Measurements from ENCODE around the gene MAPK8IP2. TPM values are rescaled to one million over a fixed set of nuclear protein-coding genes. Genes with fewer than 3 reads are reported as not detected.

MAPK8IP2 gene
- total and polyA plus RNA-seq, 2 of the 13 experiments (the other 11 are each of a cell fraction or from before 2014, with no cell fraction given) = 1.3 to 2.6 TPM

DNA sequence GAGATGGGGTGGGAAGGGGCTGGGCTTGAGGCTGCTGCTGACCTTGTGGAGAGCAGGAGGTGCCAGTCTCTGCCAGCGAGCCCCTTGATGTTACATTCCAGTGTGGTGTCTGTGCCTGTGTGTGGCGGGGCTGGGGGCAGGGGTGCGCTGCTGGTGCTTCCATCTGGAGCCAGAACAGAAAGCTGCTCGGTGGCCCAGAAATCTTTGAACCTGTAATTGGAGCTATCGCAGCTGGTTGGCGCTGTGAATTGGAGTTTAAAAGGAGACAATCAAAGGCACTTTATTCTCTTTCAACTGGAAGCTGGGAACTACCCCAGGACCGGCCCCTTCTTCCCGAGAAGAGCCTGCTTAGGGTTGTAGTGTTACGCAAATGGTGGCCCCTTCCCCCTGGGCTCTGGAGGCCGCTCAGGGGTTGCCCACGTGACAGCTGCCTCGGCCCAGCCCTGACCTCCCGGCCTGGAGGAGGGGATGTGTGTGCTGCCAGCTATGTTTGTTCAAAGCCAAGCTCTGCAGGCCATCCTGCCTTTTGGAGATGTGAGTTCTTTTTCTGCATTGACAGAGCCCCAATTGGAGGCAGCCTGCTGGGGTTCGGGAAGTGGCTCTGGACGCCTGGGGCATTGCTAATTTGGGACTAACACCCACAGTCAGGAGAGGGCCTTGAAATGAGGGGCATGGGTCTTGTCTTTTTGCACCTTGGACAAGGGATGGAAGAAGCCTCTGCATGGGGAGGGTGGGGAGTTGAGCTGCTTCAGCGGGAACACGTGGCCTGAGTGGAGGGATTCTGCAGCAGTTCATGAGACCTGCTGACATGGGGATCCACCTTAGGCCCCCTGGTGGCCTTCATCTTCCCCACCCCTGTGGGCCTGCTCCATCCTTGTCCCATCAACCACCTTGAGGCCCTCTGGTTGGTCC lies 41.4 kb downstream of the MAPK8IP2 start (continued):
- TF ChIP-seq, protein P1, sequence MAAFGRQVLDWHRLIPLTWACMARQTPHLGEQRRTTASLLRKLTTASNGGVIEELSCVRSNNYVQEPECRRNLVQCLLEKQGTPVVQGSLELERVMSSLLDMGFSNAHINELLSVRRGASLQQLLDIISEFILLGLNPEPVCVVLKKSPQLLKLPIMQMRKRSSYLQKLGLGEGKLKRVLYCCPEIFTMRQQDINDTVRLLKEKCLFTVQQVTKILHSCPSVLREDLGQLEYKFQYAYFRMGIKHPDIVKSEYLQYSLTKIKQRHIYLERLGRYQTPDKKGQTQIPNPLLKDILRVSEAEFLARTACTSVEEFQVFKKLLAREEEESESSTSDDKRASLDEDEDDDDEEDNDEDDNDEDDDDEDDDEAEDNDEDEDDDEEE (CRISPR knock-in tag; IDR thresholded peaks at IDR 0.05) = no peak
- peak; percentile 71; the same call in 1 of the 2 replicates for TF ChIP-seq DMAP1 (CRISPR knock-in tag; IDR thresholded peaks at IDR 0.05)
- no peak for TF ChIP-seq SSRP1 (CRISPR knock-in tag; IDR thresholded peaks at IDR 0.05)
- no peak for TF ChIP-seq KDM3A (CRISPR knock-in tag; IDR thresholded peaks at IDR 0.05; ENCODE audit: low read depth)
- TF ChIP-seq ZNF766 (CRISPR knock-in tag; IDR thresholded peaks at IDR 0.05; ENCODE audit: borderline replicate concordance) = peak; percentile 45; the same call in 1 of the 2 replicates
- peak; percentile 8; the same call in 1 of the 2 replicates for TF ChIP-seq GLI4 (CRISPR knock-in tag; IDR thresholded peaks at IDR 0.05; ENCODE audit: borderline replicate concordance)
- TF ChIP-seq ZNF333 (CRISPR knock-in tag; IDR thresholded peaks at IDR 0.05; ENCODE audit: borderline replicate concordance) = no peak
- TF ChIP-seq MBNL3 (CRISPR knock-in tag; conservative IDR thresholded peaks at IDR 0.05) = no peak
- TF ChIP-seq ZSCAN31 (CRISPR knock-in tag; IDR thresholded peaks at IDR 0.05; ENCODE audit: low read depth) = no peak; the same call in 1 of the 2 replicates
- no peak for TF ChIP-seq ZEB1 (IDR thresholded peaks at IDR 0.05; ENCODE audit: insufficient replicate concordance, low read depth)
- no peak for TF ChIP-seq JARID2 (CRISPR knock-in tag; IDR thresholded peaks at IDR 0.05; ENCODE audit: insufficient replicate concordance)
- peak; percentile 90 for TF ChIP-seq HNRNPL (IDR thresholded peaks at IDR 0.05; ENCODE audit: low read depth, low read length)
- TF ChIP-seq, protein P2, sequence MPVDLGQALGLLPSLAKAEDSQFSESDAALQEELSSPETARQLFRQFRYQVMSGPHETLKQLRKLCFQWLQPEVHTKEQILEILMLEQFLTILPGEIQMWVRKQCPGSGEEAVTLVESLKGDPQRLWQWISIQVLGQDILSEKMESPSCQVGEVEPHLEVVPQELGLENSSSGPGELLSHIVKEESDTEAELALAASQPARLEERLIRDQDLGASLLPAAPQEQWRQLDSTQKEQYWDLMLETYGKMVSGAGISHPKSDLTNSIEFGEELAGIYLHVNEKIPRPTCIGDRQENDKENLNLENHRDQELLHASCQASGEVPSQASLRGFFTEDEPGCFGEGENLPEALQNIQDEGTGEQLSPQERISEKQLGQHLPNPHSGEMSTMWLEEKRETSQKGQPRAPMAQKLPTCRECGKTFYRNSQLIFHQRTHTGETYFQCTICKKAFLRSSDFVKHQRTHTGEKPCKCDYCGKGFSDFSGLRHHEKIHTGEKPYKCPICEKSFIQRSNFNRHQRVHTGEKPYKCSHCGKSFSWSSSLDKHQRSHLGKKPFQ (CRISPR knock-in tag; IDR thresholded peaks at IDR 0.05; ENCODE audit: insufficient replicate concordance) = no peak
- no peak for TF ChIP-seq PRPF4 (IDR thresholded peaks at IDR 0.05; ENCODE audit: low read depth, low read length, poor library complexity, severe bottlenecking)
- no peak for TF ChIP-seq KAT2B (IDR thresholded peaks at IDR 0.05; ENCODE audit: borderline replicate concordance, low read depth, low read length)
- TF ChIP-seq, protein P3, sequence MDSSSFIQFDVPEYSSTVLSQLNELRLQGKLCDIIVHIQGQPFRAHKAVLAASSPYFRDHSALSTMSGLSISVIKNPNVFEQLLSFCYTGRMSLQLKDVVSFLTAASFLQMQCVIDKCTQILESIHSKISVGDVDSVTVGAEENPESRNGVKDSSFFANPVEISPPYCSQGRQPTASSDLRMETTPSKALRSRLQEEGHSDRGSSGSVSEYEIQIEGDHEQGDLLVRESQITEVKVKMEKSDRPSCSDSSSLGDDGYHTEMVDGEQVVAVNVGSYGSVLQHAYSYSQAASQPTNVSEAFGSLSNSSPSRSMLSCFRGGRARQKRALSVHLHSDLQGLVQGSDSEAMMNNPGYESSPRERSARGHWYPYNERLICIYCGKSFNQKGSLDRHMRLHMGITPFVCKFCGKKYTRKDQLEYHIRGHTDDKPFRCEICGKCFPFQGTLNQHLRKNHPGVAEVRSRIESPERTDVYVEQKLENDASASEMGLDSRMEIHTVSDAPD (CRISPR knock-in tag; IDR thresholded peaks at IDR 0.05) = peak; percentile 64; the same call in 1 of the 2 replicates
- TF ChIP-seq ARNT2 (CRISPR knock-in tag; IDR thresholded peaks at IDR 0.05; ENCODE audit: low read depth) = peak; percentile 65; the same call in 1 of the 2 replicates
- no peak for TF ChIP-seq ZNF33A (CRISPR knock-in tag; IDR thresholded peaks at IDR 0.05; ENCODE audit: borderline replicate concordance)
- TF ChIP-seq, protein P4, sequence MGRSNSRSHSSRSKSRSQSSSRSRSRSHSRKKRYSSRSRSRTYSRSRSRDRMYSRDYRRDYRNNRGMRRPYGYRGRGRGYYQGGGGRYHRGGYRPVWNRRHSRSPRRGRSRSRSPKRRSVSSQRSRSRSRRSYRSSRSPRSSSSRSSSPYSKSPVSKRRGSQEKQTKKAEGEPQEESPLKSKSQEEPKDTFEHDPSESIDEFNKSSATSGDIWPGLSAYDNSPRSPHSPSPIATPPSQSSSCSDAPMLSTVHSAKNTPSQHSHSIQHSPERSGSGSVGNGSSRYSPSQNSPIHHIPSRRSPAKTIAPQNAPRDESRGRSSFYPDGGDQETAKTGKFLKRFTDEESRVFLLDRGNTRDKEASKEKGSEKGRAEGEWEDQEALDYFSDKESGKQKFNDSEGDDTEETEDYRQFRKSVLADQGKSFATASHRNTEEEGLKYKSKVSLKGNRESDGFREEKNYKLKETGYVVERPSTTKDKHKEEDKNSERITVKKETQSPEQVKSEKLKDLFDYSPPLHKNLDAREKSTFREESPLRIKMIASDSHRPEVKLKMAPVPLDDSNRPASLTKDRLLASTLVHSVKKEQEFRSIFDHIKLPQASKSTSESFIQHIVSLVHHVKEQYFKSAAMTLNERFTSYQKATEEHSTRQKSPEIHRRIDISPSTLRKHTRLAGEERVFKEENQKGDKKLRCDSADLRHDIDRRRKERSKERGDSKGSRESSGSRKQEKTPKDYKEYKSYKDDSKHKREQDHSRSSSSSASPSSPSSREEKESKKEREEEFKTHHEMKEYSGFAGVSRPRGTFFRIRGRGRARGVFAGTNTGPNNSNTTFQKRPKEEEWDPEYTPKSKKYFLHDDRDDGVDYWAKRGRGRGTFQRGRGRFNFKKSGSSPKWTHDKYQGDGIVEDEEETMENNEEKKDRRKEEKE (IDR thresholded peaks at IDR 0.05) = no peak
- no peak for TF ChIP-seq ZNF30 (CRISPR knock-in tag; IDR thresholded peaks at IDR 0.05)
- peak; percentile 93 for TF ChIP-seq ZNF292 (CRISPR knock-in tag; IDR thresholded peaks at IDR 0.05; ENCODE audit: borderline replicate concordance, low read depth)
- peak; percentile 89 for TF ChIP-seq NR2F6 (IDR thresholded peaks at IDR 0.05)
- TF ChIP-seq NR2F6 (CRISPR knock-in tag; IDR thresholded peaks at IDR 0.05) = peak; percentile 94
